Muscle of arm (tissue), 12 donors: ENCODE results near the gene MAP7D3. TPM values are rescaled to one million over a fixed set of nuclear protein-coding genes. Genes with fewer than 3 reads are reported as not detected.
"Not testable (repeated sequence)": the region's sequence is repeated elsewhere in the genome, so short reads cannot be mapped to it uniquely, and the experiment has no call there.

Experiments
- DNase-seq: peaks from one replicate; pipeline ENCODE4 v3.0.0-alpha.2; 2013
- polyA plus RNA-seq, 12 donors: library from polyadenylated mRNA; unstranded; fragments of 120-200 nt; gene quantifications; one replicate each; pipeline ENCODE4 v1.2.1, GENCODE V29; 2013; ENCODE audit not compliant: insufficient read length in 12 of 12

Gene MAP7D3
- polyA plus RNA-seq, 12 donors, result 11.9 to 53.5 (median 17.0) TPM; not detected in 1

DNA sequence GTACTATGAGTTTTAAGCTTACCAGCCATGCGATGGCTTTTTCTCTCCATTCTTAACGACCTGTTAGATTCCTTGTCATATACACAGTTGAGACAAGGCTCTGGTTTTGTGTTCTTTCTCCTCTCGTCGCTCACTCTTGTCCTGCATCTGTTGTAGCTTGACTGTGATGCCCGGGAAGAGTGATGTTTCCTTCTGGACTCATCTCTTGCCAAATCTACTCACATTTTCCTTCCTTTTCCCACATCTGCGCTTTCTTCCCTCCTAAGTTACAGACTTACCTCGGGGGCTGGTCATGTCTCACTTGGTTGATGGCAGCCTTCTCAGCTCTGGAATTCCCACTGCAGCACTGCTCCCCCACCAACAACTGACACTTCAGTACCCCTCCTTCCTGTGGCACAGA lies 4.8 kb upstream of the MAP7D3 start:
- no peak for DNase-seq

DNA sequence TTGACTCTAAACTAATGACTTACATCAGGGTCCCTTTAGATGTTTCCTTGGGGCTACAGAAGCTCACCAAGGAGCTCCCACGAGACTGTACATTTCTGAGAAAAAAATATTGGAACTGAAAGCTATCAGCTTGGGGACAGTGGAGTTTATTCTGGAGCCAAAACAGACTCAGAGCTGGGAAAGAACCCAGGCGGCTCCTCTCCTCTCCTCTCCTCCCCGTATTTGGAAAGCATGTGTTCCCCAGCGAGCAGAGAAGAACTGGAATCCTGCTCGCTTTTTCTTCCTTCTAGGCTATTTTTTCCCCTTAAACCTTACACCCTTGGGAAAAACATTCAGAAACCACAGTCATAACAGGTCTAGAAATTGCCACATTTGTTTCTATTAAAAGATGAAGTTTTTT lies 4.3 kb upstream of the MAP7D3 start:
- DNase-seq, result no peak

DNA sequence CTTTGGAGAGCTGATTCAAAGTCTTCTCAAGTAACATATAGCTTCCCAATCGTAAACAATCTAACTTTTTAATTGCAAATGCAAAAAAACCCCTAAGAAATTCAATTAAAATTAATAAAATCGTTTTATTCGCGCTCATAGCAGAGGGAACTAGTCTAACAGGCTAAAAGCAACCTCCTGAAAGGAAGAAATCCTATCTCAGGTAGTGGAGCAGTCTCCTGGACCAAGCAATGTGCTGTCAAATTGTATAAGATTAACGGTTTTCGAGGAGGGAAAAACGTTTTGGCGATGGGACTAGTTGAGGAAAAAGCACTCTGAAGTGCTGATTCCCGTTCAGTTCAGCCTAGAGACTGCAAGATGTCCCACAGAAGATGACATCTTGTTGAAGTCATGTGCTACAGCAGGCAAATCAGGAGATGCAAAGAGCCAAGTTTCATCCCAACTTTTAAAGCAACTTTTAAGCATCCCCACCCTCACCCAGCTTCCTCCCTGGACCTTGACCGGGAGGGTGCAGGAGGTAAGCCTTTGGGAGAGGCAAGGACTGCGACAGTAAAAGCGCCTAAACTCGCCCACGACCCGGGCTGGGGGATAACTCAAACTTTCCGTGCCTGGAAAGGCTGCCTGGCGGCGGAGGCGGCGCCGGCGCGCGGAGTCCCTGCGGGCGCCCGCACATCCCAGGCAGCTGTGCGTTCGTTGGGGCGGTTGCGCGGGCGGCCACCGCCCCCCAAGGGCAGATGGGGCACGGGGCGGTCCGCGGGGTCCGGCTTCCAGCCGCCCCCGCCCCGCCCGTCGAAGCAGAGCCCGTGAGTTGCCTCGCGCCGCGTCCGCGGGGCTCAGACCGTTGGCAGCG lies 784 bp downstream of the MAP7D3 start:
- DNase-seq, result no peak

DNA sequence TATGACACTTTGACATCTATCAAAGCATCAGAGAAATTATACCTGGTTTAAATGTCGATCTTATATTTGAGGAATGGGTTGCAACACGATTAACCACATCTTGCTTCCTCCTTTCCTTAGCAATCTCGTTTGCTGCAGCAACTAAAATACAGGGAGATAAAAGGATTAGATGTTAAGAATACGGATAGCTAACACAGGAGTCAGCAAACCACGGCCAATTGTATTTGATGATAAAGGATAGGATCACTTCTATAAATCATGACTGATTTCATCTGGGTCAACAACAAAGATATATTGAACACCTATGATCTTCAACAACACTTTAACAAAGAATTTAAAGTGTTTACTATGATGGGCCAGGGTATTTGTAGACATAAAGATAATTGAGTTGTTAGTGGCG lies 5.0 kb downstream of the MAP7D3 start:
- DNase-seq, result no peak

DNA sequence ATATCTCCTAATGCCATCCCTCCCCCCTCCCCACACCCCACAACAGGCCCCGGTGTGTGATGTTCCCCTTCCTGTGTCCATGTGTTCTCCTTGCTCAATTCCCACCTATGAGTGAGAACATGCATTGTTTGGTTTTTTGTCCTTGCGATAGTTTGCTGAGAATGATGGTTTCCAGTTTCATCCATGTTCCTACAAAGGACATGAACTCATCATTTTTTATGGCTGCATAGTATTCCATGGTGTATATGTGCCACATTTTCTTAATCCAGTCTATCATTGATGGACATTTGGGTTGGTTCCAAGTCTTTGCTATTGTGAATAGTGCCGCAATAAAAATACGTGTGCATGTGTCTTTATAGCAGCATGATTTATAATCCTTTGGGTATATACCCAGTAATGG lies 13.4 kb downstream of the MAP7D3 start:
- DNase-seq, result not testable (repeated sequence)

DNA sequence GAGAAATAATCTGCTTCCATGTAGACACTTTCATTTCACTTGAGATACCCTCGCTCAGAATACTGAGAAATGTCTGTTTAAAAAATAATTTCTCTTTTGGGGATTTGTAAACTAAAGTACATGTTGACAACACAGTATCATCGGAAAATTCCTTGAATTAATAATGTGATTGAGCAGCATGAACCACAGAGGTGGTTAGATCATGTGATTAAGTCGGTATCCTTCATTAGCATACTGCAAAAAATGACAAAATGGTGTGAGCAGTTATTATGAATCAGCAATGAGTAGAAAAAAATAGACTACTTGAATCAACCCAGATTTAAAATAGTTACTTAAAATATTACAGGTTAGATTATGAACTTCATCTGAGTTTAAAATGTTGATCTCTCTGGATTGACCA lies 14.1 kb downstream of the MAP7D3 start:
- DNase-seq, result no peak

DNA sequence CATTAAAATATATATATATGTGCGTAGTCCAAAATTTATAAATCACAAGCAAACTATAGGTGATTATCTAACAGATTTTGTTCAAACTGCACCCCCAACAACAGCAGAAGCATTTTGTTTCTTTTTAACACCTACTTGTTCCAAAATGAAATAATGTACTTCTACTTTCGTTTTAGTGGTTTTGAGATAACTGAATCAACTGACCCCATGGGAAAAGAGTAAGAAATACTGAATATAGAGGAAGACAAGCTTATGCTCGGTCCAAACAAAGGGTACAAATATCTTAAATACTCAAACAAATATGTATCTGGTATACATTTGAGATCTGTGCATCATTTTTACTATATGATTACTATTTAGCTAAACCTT lies 22.4 kb downstream of the MAP7D3 start:
- DNase-seq, result no peak

DNA sequence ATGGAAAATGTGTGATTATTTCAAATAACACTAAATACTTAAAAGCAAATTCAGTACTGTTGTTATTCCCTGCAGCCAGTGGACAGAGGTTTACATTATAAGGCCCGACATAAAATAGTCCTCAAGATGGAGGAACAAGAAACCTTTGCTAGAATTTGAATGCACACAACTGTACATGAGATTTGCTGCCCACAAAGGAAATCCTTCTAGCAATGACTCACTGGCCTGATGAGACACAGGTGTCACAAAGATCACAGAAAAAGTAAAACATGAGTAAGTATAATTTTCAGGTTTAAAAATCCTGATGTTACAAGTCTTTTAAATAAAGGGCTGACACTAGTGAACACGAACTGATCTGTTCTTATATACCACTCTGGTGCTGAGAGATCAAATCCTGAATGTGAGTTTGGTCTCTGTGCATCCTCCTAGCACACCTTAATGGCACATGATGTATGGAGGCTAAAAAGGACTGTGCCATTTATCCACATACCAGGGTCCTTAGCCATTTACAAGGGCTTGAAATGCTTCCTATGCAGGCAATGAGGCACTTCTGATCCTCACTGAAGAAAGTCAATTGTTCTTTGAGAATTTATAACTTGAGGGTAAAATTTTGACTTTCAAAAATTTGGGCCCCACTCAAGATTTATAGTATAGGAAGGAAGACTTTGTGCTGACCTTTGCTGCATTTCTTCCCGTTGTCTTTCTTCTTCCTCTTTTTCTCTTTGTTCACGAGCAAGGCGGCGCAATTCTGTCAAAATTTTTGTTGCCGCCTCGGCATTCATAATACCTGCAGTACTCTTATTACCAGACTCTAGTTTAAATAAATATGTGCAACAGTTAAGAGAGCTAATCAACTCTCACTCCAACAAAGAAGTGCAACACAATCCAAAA lies 23.0 kb downstream of the MAP7D3 start:
- DNase-seq, result no peak

DNA sequence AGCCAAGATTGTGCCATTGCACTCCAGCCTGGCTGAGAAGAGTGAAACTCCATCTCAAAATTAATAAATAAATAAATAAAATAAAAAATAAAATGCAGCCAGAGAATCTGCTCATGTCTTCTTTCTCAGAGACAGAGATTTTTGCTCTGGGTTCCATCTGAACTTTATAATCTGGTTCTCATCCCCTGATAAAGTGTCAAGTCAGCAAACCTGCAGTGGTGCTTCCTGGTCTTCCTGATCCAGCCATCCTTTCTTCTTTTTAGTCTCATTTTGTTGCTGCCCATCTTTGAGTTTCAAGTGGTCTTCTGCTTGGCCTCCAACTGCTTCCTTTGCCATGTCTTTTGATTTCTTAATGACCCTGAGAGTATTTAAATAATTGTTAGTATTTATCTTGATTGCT lies 24.1 kb downstream of the MAP7D3 start:
- no peak for DNase-seq

DNA sequence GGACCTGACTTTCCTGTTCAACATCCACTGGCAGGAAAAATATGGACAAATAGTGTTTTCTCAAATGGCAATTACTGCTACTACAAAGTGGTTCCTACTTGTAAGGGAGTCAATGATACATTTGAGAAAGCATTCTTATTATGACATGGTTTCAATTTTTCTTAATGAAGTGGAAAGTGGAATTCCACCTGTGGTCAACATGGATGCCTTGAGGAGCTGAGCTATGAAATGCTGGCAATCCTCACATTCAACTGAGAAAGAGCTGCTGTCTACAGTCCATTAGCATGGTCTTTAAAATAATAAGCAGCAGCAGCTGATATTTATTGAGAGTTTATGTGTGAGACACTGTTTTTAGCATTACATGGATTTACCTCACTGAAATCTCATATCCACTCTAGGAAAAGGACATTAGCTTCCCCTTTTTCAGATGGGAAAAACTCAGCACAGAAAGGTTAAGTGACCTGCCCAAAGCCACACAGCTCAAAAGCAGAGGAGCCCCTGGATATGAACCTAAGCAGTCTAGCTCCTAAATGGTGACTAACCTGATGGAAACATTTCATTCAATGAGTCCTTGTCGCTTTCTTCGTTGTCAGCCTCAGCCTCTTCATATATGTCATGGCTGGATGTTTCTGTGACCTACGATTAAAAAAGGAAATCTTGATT lies 29.2 kb downstream of the MAP7D3 start:
- DNase-seq, result no peak

DNA sequence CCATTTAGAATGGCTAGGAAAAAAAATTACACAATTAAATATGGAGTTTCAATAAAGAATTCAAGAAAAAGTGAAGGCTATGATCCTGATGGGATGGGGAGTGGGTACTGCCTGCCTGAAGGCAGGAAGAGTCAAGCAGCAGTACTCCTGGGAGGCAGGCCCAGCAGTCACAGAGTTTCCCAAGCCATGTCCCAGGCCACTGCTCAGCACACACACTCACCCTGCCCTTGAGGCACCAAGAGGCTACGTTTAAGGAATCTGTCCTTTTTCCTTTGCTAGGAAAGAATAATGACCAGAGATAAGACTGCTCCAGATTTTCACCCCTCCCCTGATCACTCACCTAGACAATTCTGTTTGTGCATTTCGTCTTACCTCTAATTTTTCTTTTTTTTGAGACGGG lies 30.2 kb downstream of the MAP7D3 start:
- no peak for DNase-seq

DNA sequence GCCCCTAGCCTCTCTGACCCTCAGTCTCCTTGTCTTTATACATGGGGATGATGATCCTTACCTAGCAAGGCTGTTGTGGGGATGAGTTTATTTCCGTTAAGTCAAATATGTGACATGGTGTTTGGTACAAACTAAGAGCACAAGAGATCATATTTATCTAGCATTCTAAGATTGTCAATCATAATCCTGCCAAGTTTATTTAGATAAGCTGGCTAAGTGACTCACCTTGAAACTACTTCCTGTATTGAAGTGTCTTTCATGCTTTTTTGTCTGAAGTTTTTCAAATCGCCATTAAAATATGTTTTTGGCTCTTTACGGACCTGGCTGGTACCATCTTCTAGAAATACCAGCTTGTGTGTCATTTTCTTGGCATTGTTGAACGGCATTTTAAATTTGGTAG lies 30.7 kb downstream of the MAP7D3 start:
- no peak for DNase-seq

DNA sequence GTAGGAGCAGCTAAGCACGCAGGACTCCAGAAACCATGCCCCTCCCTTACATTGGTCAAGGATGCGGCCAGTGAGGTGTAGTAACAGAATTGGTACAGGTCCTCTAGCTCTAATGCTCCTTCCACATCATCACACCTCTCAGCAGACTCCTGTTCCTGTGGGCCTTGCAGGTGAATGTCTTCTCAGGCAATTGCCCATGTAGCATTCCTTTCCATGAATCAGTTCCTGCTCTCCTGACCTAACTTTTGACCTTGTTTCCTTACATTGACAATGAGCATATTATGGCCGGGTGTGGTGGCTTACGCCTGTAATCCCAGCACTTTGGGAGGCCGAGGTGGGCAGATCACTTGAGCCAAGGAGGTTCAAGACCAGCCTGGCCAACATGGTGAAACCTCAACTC lies 31.3 kb downstream of the MAP7D3 start:
- no peak for DNase-seq

DNA sequence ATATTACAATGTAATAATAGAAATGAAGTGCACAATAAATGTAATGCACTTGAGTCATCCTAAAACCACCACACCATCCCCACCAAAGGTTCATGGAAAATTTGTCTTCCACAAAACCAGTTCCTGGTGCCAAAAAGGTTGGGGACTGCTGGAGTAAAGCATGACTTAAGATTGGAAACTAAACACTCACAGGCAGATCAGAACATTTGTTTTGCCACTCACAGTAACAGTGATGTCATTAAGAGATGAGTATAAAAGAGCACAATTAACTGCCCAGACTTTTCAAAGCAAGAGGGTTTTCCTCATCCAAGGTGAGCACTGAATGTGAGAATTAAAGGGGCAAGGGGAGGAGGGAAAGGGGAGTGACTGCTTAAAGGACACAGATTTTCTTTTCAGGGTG lies 35.6 kb downstream of the MAP7D3 start:
- DNase-seq, result no peak

DNA sequence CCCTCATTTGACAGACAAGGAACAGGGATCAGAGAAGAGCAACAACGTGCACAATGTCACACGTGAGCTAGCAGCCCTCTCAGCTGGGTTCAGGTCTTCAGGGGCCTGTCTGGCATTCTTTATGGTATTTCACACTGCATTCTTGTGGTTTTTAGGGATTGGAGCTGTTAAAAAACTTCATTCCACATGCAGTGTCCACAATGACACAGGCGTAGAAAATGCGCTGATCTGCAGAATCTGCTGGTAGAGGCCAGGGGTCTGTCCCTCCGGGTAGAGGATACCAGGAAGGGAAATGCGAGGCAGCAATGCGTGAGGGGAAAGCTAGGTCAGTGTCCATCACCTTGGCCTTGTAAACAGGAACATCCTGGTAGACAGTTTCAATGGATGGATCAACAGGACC lies 36.6 kb downstream of the MAP7D3 start:
- DNase-seq, result no peak

DNA sequence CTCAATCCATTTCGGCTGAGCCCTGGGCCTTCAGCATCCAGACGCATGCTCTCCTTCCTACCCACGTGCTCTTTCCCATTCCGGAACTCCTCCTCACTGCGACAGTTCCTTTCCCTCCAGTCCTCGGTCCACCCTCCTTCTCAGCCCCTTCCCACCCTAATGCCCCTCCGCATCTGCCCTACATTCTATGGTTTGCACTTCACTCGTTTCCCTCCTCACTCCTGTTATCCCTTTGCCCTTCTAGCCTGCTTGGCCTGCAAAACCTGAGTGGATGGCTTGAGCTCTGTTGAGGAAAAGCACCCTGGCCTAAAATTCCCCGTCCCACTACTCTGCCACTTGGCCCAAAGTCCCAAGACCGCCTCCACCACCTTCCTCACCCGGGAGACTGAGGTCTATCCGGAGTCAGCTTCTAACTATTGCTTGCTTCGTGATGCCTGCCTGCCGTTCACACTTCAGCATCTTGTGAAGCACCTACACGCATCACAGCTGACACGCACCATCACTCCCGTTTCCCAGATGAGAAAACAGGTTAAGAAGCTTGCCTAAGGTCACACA lies 38.6 kb downstream of the MAP7D3 start:
- no peak for DNase-seq

DNA sequence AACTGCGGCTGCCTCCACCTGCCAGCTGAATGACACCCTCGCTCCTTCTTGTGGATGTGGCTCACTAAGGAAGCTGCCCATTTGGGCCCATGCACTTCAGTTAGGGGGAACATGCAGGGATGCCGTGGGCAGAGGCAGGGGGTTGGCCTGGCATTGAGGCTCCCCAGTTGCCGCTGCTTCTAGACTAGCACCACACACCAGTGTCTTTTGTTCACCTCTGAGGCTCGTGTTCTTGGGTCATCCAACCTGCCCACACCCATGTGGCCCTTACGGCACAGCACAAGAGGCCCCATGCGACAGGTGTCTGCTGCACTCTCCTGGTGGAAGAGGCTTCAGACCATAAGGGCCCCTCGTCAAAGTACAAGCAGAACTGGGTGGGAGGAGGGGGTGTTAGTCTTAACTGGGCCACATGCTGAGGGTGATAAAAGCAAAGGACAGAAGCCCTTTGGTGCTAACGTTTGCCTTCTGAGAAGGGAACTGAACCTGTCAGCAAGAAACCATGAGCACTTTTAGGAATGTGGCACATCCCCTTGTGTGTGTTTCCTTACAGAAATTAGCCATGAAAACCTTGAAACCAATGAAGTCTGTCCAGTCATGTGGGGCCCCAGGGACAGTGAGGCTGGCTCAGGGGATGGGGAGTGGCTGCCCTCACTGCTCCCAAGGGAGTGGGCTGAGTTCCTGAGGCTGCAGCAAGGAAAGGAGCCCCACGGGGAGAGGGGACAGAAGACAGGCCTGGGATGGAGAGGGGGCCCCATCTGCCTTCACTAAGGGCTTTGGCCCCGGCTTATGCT lies 39.2 kb downstream of the MAP7D3 start:
- DNase-seq, result no peak

DNA sequence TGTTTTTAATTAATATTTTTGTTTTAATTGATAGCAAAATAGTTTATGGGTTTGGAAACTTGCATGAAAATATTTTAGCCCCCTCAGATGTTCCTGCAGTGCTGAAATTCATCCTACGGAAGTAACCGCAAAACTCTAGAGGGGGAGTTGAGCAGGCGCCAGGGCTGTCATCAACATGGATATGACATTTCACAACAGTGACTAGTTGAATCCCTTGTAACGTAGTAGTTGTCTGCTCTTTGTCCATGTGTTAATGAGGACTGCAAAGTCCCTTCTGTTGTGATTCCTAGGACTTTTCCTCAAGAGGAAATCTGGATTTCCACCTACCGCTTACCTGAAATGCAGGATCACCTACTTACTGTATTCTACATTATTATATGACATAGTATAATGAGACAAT lies 40.4 kb downstream of the MAP7D3 start:
- DNase-seq, result no peak

DNA sequence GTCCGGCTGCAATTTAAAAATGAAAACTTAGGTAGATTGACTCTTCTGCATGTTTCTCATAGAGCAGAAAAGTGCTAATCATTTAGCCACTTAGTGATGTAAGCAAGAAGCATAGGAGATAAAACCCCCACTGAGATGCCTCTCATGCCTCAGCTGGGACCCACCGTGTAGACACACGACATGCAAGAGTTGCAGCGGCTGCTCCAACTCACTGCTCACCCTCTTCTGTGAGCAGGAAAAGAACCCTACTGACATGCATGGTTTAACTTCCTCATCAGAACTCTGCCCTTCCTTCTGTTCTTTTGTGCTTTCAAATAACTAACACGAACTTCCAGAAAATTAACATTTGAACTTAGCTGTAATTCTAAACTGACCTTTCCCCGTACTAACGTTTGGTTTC lies 41.0 kb downstream of the MAP7D3 start:
- DNase-seq, result no peak

DNA sequence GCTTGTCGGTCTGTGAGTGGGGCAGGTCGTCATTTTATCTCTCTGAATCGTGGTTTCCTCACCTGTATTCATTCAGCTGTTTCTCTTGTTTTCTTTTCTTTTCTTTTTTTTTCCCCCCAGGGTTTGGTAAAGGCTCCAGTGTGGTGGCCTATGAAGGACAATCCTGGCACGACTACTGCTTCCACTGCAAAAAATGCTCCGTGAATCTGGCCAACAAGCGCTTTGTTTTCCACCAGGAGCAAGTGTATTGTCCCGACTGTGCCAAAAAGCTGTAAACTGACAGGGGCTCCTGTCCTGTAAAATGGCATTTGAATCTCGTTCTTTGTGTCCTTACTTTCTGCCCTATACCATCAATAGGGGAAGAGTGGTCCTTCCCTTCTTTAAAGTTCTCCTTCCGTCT lies 41.4 kb downstream of the MAP7D3 start:
- no peak for DNase-seq

DNA sequence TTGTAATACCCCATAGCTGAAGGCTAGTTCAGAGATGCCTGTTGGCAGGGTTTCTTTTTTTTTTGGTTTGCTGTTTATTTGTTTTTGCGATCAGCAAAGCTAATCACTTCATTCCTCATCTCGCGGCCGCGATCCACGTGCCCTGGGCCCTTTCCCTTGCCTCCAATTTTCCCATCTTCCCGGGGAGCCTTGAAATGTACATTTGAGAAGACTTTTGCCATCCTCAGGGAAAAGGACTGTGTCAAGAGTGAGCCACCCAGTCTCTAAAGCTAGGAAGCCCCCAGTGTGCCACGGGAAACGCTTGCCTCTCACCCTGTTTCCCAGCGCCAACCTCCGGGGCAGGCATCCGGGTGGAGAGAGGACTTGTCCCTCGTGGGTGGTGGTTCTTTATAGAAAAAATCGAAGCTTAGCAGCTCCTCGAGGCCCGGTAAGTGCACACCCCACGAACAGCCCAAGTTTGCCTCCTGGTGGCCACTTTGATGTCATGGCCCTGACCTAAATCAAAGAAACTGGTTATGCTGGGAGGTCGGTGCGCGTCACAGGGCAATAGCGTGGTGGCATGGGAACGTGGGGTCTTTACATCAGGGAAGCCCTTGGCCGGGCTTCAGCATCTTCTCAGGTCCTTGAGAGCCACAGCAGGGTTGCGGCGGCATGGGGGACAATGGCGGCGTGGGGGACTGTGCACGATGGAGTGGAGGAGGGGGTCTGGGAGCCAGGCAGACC lies 42.0 kb downstream of the MAP7D3 start:
- peak; percentile 42 for DNase-seq
